Amniotic stem cell (primary cell): ENCODE measurements around the gene PMM2.
A peak's percentile ranks its signal among the peaks of the same experiment; 100 is the strongest.
"Not testable (repeated sequence)": the region's sequence is repeated elsewhere in the genome, so short reads cannot be mapped to it uniquely, and the experiment has no call there.

ENCODE experiments used
- DNase-seq: peaks from one replicate; lab custom pipeline; 2025; lab: John Stamatoyannopoulos, UW

PMM2 gene

DNA sequence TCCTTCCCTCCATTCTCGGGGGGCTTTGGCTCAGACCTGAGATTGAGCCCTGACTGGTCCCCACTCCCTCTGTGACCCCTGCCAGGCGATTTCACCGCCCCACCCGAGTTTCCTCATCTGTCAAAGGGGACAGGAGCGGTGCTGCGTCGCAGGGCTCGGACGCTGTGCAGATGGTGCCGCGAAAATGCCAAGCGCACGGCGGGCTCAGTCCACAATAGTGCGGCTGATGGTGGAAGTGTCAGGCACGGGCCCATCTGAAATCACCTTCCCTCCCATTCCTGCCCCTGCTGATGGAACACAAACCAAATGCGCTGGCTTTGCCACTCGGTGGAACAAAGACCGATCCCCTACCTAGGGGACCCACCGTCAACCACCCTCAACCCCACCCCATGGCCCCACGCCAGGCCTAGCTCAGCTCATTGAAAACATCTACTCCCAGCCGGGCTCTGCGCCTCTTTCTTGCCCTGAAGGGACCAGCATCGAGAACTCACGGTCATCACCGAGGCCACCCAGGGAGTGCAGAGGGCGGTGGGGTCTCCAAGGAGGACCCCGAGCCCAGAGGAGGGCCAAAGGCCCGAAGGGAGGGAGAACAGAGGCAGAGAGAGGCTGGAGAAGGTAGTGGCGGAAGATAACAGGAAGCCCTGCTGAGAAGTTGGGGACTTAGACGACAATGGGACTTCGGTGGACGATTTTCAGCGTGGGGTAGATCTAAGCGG, 69.7 kb downstream of the PMM2 start:
- no peak for DNase-seq

DNA sequence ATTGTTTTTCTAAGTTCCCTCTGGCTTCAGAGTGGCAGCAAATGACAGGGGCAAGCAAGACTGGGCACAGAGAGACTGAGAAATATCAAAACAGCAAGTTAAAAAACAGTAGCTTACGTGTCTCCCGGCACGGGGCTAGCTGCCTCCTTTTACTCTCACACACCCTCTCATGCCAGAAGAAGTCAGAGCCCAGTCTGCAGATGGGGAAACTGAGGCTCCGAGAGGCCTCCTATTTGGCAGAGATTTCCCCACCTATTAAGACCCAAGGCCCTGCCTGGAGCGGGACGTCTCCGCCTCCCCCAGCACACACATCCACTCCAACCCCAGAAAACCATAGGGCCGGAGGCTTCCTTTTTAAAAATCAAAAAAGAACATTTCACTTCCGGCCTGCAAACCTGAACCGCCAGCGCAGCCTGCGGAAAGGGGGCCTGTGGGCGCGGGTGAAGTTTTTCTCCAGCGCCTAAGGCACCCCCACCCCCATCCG, 70.3 kb downstream of the PMM2 start:
- no peak for DNase-seq

DNA sequence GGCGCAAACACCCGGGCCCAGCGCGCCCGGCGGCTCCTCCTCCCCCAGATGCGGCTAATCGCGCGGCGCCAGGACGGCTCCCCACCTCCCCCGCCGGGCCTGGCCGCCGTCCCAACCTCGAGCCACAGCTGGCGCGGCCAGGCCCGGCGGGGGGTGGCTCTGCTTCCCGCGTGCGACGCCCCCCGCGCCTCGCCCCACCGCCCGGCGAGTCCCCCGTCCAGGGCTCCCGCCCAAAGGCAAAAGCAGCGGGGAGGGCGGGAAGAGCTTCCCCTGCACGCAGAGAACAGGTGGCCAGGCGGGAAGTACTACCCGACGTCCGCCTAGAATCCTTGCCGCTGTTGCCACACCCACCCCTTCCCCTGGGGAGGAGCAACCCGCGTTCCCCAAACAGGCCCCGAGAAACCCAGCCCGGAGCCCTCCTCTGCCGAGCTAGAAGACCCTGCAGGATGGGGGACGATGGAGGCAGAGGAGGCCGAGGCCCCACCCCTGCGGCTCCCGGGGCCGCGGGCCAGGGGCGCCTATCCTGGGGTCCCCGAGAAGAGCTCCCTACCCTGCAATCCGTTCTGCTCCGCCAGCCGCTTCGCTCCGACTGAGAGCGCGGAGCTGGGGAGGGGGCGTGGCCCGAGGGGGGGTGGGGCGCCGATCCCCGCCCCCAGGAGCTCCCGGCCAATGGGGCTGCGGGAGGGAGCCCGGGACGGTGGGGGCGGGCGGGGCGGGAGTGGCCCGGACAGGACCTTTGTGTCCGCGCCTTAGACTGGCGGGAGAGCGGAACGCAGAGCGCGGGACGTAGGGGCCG, 71.0 kb downstream of the PMM2 start, which contains the start of gene CARHSP1:
TSS of gene CARHSP1 (minus strand) at position 591 of the 796 bp plus-strand sequence. CDS start 9,678 bp downstream, outside the sequence.
- peak; percentile 80 for DNase-seq

DNA sequence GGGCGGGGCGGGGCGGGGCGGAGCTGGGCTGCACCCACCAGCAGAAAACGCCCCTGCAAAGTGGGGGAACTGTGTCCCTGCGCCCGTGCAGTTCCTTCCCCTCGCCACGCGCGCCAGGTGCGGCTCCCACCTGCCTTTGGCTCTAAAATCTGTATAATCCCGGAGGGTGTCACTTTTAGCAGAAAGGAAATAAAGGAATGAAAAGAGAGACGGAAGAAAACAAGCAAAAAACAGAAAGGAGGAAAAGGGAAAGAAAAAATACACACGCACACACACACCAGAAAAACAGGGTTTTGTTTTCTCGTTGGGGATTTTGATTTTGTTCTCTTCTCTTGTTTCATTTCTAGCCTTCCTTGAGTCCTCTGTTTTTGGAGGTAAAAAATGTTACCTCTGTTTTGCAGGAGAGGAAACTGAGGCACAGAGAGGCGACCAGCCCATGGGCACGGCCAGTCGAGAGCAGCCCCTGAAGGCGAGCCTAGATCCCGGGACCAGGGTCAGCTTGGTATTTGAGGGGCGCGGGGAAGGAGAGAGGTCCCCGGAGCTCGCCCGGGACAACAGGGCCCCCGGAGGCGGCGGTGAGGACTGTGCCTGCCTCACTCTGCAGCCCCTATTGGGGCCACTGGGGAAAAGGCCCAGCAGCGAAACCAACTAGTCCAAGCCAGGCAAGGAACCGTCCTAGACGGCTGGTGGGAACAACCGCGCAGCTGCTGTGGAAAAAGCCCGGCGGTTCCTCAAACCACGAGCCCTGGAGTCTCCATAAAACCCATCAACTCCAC, 71.8 kb downstream of the PMM2 start:
- DNase-seq: no peak

DNA sequence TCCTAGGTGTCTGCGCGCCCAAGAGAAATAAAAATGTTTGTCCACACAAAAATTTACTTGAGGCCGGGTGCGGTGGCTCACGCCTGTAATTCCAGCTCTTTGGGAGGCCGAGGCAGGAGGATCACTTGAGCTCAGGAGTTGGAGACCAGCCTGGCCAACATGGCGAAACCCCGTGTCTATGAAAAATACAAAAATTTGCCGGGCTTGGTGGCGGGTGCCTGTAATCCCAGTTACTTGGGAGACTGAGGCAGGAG, 72.3 kb downstream of the PMM2 start:
- not testable (repeated sequence) for DNase-seq

DNA sequence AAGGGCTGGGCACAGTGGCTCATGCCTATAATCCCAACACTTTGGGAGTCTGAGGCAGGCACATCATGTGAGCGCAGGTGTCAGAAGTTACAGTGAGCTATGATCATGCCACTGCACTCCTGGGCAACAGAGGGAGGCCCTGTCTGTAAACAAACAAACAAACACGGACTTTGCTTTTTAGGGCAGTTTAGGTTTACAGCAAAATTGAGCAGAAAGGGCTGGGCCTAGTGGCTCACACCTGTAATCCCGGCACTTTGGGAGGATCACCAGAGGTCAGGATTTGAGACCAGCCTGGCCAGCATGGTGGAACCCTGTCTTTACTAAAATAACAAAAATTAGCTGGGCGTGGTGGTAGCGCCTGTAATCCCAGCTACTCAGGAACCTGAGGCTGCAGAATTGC, 74.4 kb downstream of the PMM2 start:
- DNase-seq: no peak

DNA sequence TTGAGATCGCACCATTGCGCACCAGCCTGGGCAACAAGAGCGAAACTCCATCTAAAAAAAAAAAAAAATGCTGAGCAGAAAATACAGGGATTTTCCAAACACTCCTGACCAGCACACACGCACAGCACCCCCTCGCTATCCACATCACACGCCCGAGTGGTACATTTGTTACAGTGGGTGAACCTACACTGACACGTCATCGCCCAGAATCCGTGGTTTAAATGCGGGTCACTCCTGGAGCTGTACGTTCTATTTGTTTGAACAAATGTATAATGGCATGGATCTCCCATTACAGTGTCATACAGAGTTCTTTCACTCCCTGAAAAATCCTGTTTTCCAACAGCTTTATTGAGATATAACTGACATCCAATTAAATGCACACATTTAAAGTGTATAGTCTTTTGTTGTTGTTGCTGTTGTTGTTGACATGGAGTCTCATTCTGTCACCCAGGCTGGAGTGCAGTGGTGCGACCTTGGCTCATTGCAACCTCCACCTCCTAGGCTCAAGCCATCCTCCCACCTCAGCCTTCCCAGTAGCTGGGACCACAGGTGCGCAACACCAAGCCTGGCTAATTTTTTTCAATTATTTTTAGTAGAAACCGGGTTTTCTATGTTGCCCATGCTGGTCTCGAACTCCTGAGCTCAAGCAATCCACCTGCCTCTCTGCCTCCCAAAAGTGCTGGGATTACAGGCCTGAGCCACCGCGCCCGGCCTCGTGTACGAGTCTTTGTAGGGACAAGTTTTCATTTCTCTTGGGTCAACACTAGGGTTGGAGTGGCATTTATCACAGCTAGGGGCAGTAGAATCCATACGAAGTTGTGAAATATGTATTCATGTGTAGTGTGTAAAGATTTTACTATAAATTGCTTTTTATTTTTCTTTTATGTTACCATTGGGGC, 75.6 kb downstream of the PMM2 start:
- DNase-seq: no peak

DNA sequence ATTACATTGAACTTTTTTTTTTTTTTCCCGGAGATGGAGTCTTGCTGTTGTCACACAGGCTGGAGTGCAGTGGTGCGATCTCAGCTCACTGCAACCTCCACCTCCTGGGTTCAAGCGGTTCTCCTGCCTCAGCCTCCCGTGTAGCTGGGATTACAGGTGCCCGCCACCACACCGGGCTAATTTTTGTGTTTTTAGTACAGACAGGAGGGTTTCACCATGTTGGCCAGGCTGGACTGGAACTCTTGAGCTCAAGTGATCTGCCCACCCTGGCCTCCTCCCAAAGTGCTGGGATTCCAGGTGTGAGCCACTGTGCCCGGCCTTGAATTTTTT, 76.2 kb downstream of the PMM2 start:
- DNase-seq: not testable (repeated sequence)

DNA sequence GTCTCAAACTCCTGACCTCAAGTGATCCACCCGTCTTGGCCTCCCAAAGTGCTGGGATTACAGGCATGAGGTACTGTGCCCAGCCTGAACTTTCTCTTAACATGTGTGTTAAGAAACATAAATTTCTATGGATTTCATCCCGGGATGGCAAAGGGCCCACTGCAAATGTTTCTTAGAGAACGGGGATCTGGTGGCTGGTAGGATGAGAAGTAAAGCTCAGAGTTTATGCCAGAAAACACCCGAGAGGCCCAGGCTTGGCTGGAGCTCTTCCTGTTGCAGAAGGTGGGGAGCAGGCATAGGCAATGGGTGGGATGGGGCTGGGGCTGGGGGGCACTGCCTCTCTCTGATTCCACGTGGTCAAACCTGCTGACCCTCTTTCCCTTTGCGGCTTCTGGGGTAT, 76.7 kb downstream of the PMM2 start:
- DNase-seq: no peak

DNA sequence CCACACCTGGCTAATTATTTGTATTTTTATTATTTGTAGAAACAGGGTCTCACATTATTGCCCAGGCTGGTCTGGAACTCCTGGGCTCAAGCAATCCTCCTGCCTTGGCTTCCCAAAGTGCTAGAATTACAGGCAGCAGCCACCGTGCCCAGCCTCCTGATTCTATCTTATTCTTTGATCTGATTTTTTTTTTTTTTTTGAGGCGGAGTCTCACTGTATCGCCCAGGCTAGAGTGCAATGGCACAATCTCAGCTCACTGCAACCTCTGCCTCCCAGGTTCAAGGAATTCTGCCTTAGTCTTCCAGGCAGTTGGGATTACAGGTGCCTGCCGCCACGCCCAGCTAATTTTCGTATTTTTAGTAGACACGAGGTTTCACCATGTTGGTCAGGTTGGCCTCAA, 77.7 kb downstream of the PMM2 start:
- not testable (repeated sequence) for DNase-seq

DNA sequence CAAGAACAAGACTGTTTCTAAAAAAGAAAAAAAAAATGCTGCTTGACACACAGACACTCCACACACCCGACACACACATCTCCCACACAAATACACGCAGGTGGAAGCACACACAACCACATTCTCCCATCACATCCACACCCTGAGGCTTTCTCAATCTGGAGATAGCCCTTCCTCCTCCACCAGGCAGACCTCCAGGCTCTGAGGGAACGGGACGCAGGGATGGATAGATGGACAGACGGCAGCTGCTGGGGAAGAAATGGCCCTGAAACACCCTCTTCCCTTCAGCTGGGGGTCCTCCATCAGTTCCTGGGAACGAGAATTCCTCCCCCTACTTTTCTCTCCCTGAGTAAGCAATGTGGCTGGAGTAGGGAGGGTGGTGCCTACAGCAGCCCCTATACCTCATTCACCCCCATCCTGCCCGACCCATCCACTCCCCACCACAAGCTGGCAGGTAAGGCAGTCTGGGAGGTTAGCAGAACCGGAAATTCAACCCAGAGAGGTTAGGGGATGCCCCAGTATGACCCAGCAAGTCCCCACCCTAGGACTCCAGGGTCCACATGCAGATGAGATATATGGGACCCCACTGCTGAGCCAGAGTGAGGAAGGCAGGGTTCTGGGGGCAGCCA, 80.4 kb downstream of the PMM2 start:
- DNase-seq: no peak

DNA sequence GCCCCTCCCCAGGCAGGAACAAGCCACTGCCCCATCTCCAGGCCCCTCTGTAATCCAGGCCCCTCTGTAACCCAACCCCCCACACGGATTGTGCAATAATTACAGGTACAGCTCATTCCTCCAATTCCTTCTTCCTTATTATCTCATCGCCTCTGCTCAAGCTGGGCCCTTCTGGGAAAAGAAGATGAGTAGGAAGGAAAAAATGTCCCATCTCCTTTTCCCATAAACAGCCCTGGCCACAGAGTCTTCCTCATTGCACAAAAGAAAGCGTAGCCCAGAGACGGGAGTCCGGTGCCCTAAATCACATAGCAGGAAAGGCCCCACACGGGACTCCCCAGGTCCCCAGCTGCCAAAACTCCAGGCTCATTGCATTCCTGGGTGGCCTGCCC, 80.9 kb downstream of the PMM2 start:
- DNase-seq: no peak

DNA sequence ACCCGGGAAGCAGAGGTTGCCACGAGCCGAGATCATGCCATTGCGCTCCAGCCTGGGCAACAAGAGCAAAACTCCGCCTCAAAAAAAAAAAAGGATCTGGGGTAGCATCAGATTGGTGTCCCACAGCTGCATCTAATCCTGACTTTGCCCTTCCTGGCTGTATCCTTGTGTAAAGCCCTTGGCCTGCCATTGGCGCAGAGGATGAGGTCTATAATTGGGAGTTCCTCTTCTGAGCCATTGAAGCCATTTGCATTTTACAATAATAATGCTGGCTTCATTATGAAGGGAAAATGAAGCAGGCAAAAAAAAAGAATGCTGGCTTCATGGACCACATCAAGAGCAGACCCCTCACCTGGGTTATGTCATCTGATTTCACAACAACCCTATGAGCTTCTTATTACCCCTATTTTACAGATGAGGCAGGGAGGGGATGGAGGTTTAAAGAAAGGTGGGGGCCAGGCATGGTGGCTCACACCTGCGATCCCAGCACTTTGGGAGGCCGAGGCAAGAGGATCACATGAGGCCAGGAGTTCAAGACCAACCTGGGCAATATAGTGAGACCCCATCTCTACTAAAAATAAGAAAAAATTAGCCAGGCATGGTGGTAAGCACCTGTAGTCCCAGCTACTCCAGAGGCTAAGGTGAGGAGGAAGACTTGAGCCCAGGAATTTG, 83.3 kb downstream of the PMM2 start:
- DNase-seq: no peak

DNA sequence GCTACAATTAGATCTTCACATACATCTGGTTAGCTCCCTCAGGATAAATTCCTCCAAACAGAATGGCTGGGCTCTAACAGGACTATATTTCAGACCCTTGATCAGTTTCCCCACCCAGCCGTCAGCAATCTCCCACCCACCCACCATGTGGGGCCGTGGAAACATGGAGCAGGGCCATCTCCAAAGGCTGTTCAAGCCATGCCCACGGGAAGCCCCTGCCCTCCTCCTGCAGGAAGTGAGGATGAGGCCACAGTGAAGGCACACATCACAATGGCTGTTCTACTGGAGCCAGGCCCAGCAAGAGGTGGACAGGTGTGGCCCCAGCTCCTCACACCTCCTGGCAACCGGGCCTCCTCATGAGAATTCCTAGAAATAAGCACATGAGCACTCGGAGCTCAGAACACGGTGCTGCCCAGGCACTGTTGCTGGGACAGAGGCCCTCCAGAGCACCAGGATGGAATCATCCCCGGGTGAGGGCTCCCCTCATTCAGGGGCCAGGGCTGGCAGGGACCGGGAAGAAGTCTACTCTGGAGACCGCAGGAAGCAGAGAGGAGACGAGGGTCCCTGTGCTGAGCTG, 84.5 kb downstream of the PMM2 start, which contains the start of gene LITAFD:
TSS of gene LITAFD (plus strand) at position 311 of the 577 bp plus-strand sequence. CDS start 2,005 bp downstream, outside the sequence.
- DNase-seq: no peak

DNA sequence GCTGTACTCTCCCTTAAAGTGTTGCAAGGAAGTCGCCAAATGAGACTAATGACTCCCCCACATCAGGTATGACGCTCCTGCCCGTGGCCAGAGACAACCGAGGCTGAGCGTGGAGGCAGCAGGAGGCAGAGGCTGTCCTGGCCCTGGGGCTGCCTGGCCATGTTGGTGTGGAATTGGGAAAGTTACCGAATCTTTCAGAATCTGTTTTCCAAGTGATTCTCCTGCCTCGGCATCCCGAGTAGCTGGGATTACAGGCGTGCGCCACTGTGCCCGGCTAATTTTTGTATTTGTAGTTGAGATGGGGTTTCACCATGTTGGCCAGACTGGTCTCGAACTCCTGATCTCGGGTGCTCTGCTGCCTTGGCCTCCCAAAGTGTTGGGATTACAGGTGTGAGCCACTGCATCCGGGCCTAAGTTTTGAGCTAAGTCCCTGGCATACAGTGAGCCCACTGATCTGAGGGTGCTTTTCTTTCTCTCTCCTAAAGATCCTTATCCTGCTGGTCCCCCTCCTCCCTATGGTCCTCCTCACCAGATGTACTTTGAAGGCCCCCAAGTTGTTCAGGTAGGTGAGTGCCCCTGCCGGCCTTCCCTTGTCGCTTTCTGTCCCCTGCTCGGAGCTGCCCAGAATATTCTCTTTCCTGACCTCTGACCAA, 85.2 kb downstream of the PMM2 start:
- DNase-seq: no peak

DNA sequence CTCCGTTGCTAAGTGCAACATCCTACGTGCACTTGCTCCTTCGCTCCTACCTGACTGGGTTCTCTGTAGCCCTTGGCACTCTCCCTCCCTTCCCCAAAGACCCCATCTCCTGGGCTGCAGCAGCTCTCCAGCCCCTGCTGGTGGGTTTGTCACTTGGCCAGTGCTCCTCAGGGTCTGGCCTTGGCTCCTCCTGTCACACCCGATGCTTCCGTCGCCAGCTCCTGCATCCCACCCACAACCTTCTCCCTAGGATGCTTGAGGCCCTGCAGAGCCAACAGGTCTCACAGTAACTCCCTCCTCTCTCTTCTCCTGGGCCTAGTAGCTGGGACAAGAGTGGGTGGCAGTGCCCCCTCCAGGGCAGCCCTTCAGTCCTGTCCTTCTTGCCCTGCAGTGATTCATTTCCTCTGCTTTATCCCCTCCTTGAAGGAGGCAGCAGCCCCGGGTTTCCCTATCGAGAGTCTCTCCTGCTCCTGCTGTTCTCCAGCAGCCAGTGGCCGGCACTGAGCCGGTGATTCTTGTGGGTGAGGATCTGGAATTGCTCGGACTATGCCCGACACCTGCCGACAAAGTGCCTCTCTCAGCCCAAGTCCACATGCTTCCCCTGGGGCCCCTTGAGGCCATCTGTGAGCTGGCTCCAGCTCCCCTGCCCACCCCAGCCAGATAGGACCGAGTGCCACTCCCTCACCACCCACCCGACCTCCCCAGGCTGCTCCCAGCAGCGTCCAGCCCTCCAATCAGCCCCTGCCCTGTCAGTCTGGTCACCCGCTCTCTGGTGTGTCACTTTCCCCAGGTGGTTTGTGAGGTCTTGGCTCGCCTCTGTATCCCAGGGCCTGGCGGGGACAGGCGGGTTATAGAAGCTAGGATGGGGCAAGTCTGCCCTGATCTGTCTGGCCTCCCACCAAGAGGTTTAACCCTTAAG, 88.3 kb downstream of the PMM2 start:
- DNase-seq: no peak

DNA sequence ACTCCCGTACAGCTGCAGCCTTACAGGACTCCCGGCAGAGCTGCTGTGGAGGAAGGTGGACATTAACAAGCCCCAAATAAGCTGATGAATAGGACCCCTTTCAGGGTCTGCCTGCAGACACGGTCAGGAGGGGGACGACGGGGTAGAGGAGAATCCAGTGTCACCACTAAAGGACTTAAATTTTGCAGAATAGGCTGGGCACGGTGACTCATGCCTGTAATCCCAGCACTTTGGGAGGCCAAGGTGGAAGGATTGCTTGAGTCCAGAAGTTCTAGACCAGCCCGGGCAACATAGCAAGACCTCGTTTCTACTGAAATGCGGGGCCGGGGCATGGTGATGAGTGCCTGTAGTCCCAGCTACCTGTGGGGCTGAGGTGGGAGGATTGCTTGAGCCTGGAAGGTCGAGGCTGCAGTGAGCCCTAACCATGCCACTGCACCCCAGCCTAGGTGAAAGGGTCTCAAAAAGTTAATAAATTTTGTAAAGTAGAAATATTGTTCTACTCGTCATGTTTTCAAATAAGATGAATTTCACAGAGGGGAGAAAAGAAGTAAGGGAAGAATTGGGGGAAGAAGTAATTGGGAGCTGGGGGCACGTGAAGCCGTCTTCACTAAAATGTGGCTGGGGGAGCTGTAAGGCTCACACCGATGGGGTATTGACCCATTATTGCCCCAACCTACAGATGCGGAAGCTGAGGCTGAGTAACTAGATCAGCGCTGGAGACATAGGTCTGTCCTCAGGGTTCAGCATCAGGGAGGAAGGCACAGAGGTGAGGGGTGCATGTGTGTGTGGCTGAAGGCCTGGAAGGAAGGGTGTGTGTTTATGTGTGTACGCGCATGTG, 89.2 kb downstream of the PMM2 start:
- DNase-seq: no peak

DNA sequence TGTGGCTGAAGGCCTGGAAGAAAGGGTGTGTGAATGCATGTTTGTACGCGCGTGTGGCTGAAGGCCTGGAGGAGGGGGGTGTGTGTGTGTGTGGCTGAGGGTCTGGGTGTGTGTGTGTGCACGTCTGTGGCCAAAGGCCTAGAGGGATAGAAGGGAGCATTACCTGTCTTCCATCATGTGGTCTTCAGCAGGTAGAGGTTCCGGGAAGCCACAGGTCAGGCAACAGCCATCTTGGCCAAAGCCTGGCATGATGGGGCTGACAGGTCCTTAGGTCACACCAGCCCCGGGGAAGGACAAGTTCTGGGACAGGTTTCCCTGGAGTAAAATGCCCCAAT, 89.8 kb downstream of the PMM2 start:
- DNase-seq: no peak
